RCC 7860 (cell line): ENCODE data around the gene KIF3B.
"Not testable (repeated sequence)": the region's sequence is repeated elsewhere in the genome, so short reads cannot be mapped to it uniquely, and the experiment has no call there.

ENCODE experiments used
- DNase-seq: peaks from one replicate; pipeline ENCODE4 v3.0.0-alpha.2; 2015; ENCODE audit warnings: low spot score
- FAIRE-seq: peaks from 2 replicates; lab custom pipeline; 2012; peaks lifted over from hg19 to GRCh38; lab: Jason Lieb, UNC

The KIF3B gene

GRCh38 chr20:32380037-32380436, 102.6 kb downstream of the KIF3B start:
- not testable (repeated sequence) for FAIRE-seq, DNase-seq

GRCh38 chr20:32380745-32381144, 103.3 kb downstream of the KIF3B start:
- DNase-seq, result no peak
- no peak for FAIRE-seq

- FAIRE-seq, result no peak
- no peak for DNase-seq
Observed at GRCh38 chr20:32382102-32382950, 104.9 kb downstream of the KIF3B start.

- not testable (repeated sequence) for FAIRE-seq
Observed at GRCh38 chr20:32383441-32383840, 106.0 kb downstream of the KIF3B start.

More at GRCh38 chr20:32383441-32383840, 106.0 kb downstream of the KIF3B start:
- DNase-seq, result not testable (repeated sequence)
